SK-N-SH (cell line): ENCODE results near the gene SEPSECS. TPM values are rescaled to one million over a fixed set of nuclear protein-coding genes. Genes with fewer than 3 reads are reported as not detected.

Source experiments
- CTCF ChIA-PET: fragments of 300-600, 350-600 bp; formaldehyde crosslinking; extraction: SDS; loops from one replicate; lab custom pipeline; 2021; lab: Yijun Ruan, JAX
- POLR2A ChIA-PET: fragments of 350-600 bp; sonication (Branson Sonifier 250); formaldehyde crosslinking; extraction: SDS; loops from one replicate; lab custom pipeline; 2020; ENCODE audit warnings: antibody characterized with exemption, inconsistent platforms; lab: Yijun Ruan, JAX
- DNase-seq: peaks from one replicate; pipeline ENCODE4 v3.0.0; 2012
- H2AFZ ChIP-seq: fragments of 200-600 bp; sonication (generic); 2 replicates; pipeline ENCODE4 v1.8.1; 2016; ENCODE audit warnings: antibody characterized with exemption, mild to moderate bottlenecking, low read depth
- H3F3A ChIP-seq: fragments of 200-600 bp; sonication (generic); replicated peaks from 2 replicates; pipeline ENCODE3; 2016; ENCODE audit warnings: antibody characterized with exemption, mild to moderate bottlenecking; ENCODE audit not compliant: insufficient read depth
- H3K27ac ChIP-seq, 2 experiments: fragments of 200-500 bp in 1 of 2; fragments of 200-600 bp in 1 of 2; sonication (Bioruptor generic) in 1 of 2; sonication (generic), shearing (Covaris generic) in 1 of 2; 2 replicates each; pipeline versions ENCODE4 v1.5.1 to v1.6.1; 2014 to 2016; ENCODE audit warnings: low read depth in 2 of 2, inconsistent platforms in 1 of 2, low read length in 1 of 2, mild to moderate bottlenecking in 1 of 2, mixed read lengths in 1 of 2
- H3K27me3 ChIP-seq: fragments of 200-600 bp; sonication (generic), shearing (Covaris generic); 2 replicates; pipeline ENCODE4 v1.6.1; 2016; ENCODE audit warnings: mixed run types; ENCODE audit not compliant: insufficient read depth
- H3K36me3 ChIP-seq, 2 experiments: fragments of 200-500 bp in 1 of 2; fragments of 200-600 bp in 1 of 2; sonication (Bioruptor generic) in 1 of 2; sonication (generic) in 1 of 2; replicated peaks in 1 of 2; 2 replicates each; pipeline versions ENCODE3 to v1.5.1; 2014 to 2016; ENCODE audit warnings: low read length in 1 of 2, mild to moderate bottlenecking in 1 of 2; ENCODE audit not compliant: insufficient read depth in 2 of 2, control insufficient read depth in 1 of 2
- H3K4me1 ChIP-seq, 2 experiments: fragments of 200-500 bp in 1 of 2; fragments of 200-600 bp in 1 of 2; sonication (Bioruptor generic) in 1 of 2; sonication (generic), shearing (Covaris generic) in 1 of 2; 2 replicates each; pipeline versions ENCODE4 v1.5.1 to v1.6.1; 2014 to 2016; ENCODE audit warnings: low read depth in 1 of 2, low read length in 1 of 2, mixed run types in 1 of 2; ENCODE audit not compliant: insufficient read depth in 2 of 2, control insufficient read depth in 1 of 2
- H3K4me2 ChIP-seq: fragments of 200-600 bp; sonication (generic), shearing (Covaris generic); 2 replicates; pipeline ENCODE4 v1.6.1; 2017; ENCODE audit warnings: mixed run types
- H3K4me3 ChIP-seq, 2 experiments: fragments of 200-500 bp in 1 of 2; fragments of 200-600 bp in 1 of 2; sonication (Bioruptor generic) in 1 of 2; sonication (generic), shearing (Covaris generic) in 1 of 2; 2 replicates each; pipeline versions ENCODE4 v1.5.1 to v1.8.1; 2014 to 2016; ENCODE audit warnings: low read depth in 2 of 2, inconsistent platforms in 1 of 2, low read length in 1 of 2, mild to moderate bottlenecking in 1 of 2, mixed read lengths in 1 of 2, moderate library complexity in 1 of 2
- H3K79me2 ChIP-seq: fragments of 200-600 bp; sonication (generic); 2 replicates; pipeline ENCODE4 v1.8.1; 2017; ENCODE audit warnings: mild to moderate bottlenecking; ENCODE audit not compliant: insufficient read depth
- H3K9ac ChIP-seq: fragments of 200-600 bp; sonication (generic); 2 replicates; pipeline ENCODE4 v1.6.1; 2017; ENCODE audit warnings: mixed run types
- H3K9me2 ChIP-seq: fragments of 200-600 bp; sonication (generic); 2 replicates; pipeline ENCODE4 v1.6.1; 2017; ENCODE audit warnings: mixed run types
- H3K9me3 ChIP-seq: fragments of 200-600 bp; sonication (generic); 2 replicates; pipeline ENCODE4 v1.6.1; 2017; ENCODE audit warnings: mixed run types, mild to moderate bottlenecking, moderate library complexity
- H4K20me1 ChIP-seq: fragments of 200-600 bp; sonication (generic); 2 replicates; pipeline ENCODE4 v1.6.1; 2017; ENCODE audit warnings: mild to moderate bottlenecking, mixed run types; ENCODE audit not compliant: insufficient read depth
- CHD2 ChIP-seq: fragments of 150-350 bp; IDR thresholded peaks from 2 replicates; pipeline ENCODE4 v1.6.1; 2018; ENCODE audit warnings: low read length; ENCODE audit not compliant: partially characterized antibody
- EP300 ChIP-seq, 2 experiments: IDR thresholded peaks; 2 replicates each; pipeline versions ENCODE4 v1.4.0 to v1.6.1; 2012; ENCODE audit warnings: borderline replicate concordance in 1 of 2, low read depth in 1 of 2, low read length in 1 of 2
- FOXM1 ChIP-seq: IDR thresholded peaks from 2 replicates; pipeline ENCODE4 v1.4.0; 2012; ENCODE audit warnings: low read depth, mild to moderate bottlenecking
- GABPA ChIP-seq: IDR thresholded peaks from 2 replicates; pipeline ENCODE4 v1.4.0; 2012; ENCODE audit warnings: low read depth, mild to moderate bottlenecking
- GATA2 ChIP-seq: sonication (generic); formaldehyde crosslinking; IDR thresholded peaks from 2 replicates; pipeline ENCODE4 v1.5.0; 2020; ENCODE audit warnings: mild to moderate bottlenecking, missing genetic modification reagents
- IRF3 ChIP-seq: fragments of 150-350 bp; IDR thresholded peaks from 2 replicates; pipeline ENCODE4 v1.6.1; 2016; ENCODE audit warnings: mild to moderate bottlenecking, low read depth, low read length
- MAX ChIP-seq: IDR thresholded peaks from 2 replicates; pipeline ENCODE4 v1.4.0; 2012; ENCODE audit warnings: low read depth
- MXI1 ChIP-seq: IDR thresholded peaks from 2 replicates; pipeline ENCODE4 v1.6.1; 2012; ENCODE audit warnings: mild to moderate bottlenecking, low read depth, low read length, improper control_type of control experiment
- NFIC ChIP-seq: IDR thresholded peaks from 2 replicates; pipeline ENCODE4 v1.4.0; 2012; ENCODE audit warnings: borderline replicate concordance
- NRF1 ChIP-seq: IDR thresholded peaks from 2 replicates; pipeline ENCODE4 v1.6.1; 2012; ENCODE audit warnings: low read depth, mild to moderate bottlenecking, low read length
- PBX3 ChIP-seq: IDR thresholded peaks from 2 replicates; pipeline ENCODE4; 2012
- RAD21 ChIP-seq: IDR thresholded peaks from 2 replicates; pipeline ENCODE4 v1.6.1; 2012; ENCODE audit warnings: mild to moderate bottlenecking, low read length
- RFX5 ChIP-seq: IDR thresholded peaks from 2 replicates; pipeline ENCODE4 v1.6.1; 2012; ENCODE audit warnings: mild to moderate bottlenecking, improper control_type of control experiment, low read length
- SIN3A ChIP-seq: IDR thresholded peaks from 2 replicates; pipeline ENCODE4 v1.6.1; 2012; ENCODE audit warnings: low read depth, mild to moderate bottlenecking, low read length, moderate library complexity, borderline replicate concordance
- SMC3 ChIP-seq: IDR thresholded peaks from 2 replicates; pipeline ENCODE4 v1.6.1; 2012; ENCODE audit warnings: low read depth, low read length, improper control_type of control experiment
- TAF1 ChIP-seq: IDR thresholded peaks from 2 replicates; pipeline ENCODE4 v1.6.1; 2012; ENCODE audit warnings: low read depth, mild to moderate bottlenecking, low read length, moderate library complexity, borderline replicate concordance
- TCF12 ChIP-seq: IDR thresholded peaks from 2 replicates; pipeline ENCODE4 v1.4.0; 2012
- TEAD4 ChIP-seq: IDR thresholded peaks from 2 replicates; pipeline ENCODE4 v1.4.0; 2012; ENCODE audit warnings: mild to moderate bottlenecking, borderline replicate concordance; ENCODE audit not compliant: insufficient read depth
- ZBTB33 ChIP-seq: IDR thresholded peaks from 2 replicates; pipeline ENCODE4 v1.4.0; 2012; ENCODE audit warnings: low read depth, borderline replicate concordance
- WGBS: methylation state at CpG from one replicate; pipeline ENCODE4 v1.1.6; 2017; ENCODE audit warnings: low lambda C conversion rate; 5-methylcytosine and 5-hydroxymethylcytosine counted together
- polyA plus RNA-seq, 3 experiments: library from polyadenylated mRNA; depleted of rRNA; stranded (reverse); fragments of >200 nt; gene quantifications; 2 replicates each; pipeline ENCODE4 v1.2.3, GENCODE V29; 2012

SEPSECS gene
- polyA plus RNA-seq, 1 of the 3 experiments (the other 2 are of a cell fraction): 2.0 TPM

GRCh38 chr4:25146076-25146475, 14.2 kb downstream of the SEPSECS start:
- CTCF ChIA-PET: no interaction called here

GRCh38 chr4:25144870-25145481, 15.3 kb downstream of the SEPSECS start:
- H3K4me2 ChIP-seq: no peak overlapping the region
- no peak overlapping the region for H3K9ac ChIP-seq
- WGBS: 3% methylated on average over 1 of the region's 1 CpG
- H3K27me3 ChIP-seq: no peaks in the 10 kb centered on the region
- peak; percentile 43 for DNase-seq
- ChIA-PET CTCF (interaction anchor here (0.6 to 2.7 kb wide), 22 partner anchors 9 to 647 kb away, joined by 3 to 50 read pairs (median 4); partner anchors contain the start of gene SEPSECS), POLR2A (interaction anchor here (0.7 kb wide), 1 partner anchor 107 kb away, joined by 3 read pairs; no protein-coding TSS in a partner anchor)
- peaks cover 3 to 9% of the 10 kb centered on the region in 2 experiments for H3K36me3 ChIP-seq
- H3K4me1 ChIP-seq: no peaks in the 10 kb centered on the region
- no peaks in the 10 kb centered on the region for H3K79me2 ChIP-seq
- no peaks in the 10 kb centered on the region for H3F3A ChIP-seq
- no peaks in the 10 kb centered on the region for H3K9me2 ChIP-seq
- no peaks in the 10 kb centered on the region for H3K9me3 ChIP-seq
- H2AFZ ChIP-seq: no peak overlapping the region
- H3K27ac ChIP-seq: no peak overlapping the region
- H3K4me3 ChIP-seq: no peak overlapping the region
- no peaks in the 10 kb centered on the region for H4K20me1 ChIP-seq
- no peak for TF ChIP-seq TCF12
- TF ChIP-seq RAD21: peak; percentile 70
- no peak for TF ChIP-seq MXI1
- TF ChIP-seq NRF1: no peak
- TF ChIP-seq NFIC: no peak
- TF ChIP-seq PBX3: no peak
- TF ChIP-seq SMC3: peak; percentile 38
- TF ChIP-seq RFX5: no peak
- no peak for TF ChIP-seq SIN3A
- TF ChIP-seq GATA2: no peak
- no peak for TF ChIP-seq CHD2
- no peak for TF ChIP-seq TAF1
- TF ChIP-seq FOXM1: no peak

More at GRCh38 chr4:25146076-25146475, 14.2 kb downstream of the SEPSECS start:
- no peak for TF ChIP-seq GABPA
- no peak for TF ChIP-seq EP300 (IDR thresholded peaks at IDR 0.05; ENCODE audit: borderline replicate concordance in 1 of 2, low read depth in 1 of 2, low read length in 1 of 2)
- TF ChIP-seq ZBTB33: no peak
- no peak for TF ChIP-seq TEAD4
- no peak for TF ChIP-seq MAX
- TF ChIP-seq NRF1: no peak
- TF ChIP-seq IRF3: no peak
- no peak for TF ChIP-seq GATA2
- Histone ChIP-seq H3F3A (no peaks in the 10 kb centered on the region), H3K36me3 (peaks cover 4 to 13% of the 10 kb centered on the region in 2 experiments), H3K4me2 (no peak overlapping the region), H3K79me2 (no peaks in the 10 kb centered on the region), H3K27me3 (no peaks in the 10 kb centered on the region), H3K9ac (no peak overlapping the region), H3K4me3 (no peak overlapping the region), H3K4me1 (no peaks in the 10 kb centered on the region), H3K9me2 (no peaks in the 10 kb centered on the region), H3K9me3 (no peaks in the 10 kb centered on the region), H3K27ac (no peak overlapping the region), H4K20me1 (no peaks in the 10 kb centered on the region), H2AFZ (no peak overlapping the region)
- POLR2A ChIA-PET: no interaction called here
- WGBS: 91% methylated on average over 1 of the region's 1 CpG
- DNase-seq: no peak
